Measurements from ENCODE around the gene BAK1.
"Not testable (repeated sequence)": the region's sequence is repeated elsewhere in the genome, so short reads cannot be mapped to it uniquely, and the experiment has no call there.

Gene BAK1

DNA sequence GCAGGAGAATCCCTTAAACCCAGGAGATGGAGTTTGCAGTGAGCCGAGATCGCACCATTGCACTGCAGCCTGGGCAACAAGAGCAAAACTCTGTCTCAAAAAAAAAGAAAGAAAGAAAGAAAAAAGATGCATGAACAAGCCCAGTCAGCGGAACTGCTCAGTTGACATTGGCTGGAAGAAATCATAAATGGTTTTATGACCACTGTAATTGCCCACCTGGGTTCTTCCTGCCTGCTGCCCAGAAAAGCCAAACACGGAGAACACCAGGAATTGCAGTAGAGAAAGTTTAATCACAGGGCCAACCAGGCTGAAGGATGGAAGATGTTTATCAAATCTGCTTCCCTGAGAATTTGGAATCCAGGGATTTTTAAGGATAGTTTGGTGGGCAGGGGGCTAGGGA, 22.7 kb downstream of the BAK1 start:
- H3K27me3 ChIP-seq (ENCODE audit: low read depth, low read length), result no peaks in the 10 kb centered on the region
- no peak overlapping the region for H3K27ac ChIP-seq (ENCODE audit: low read length)
- H2AFZ ChIP-seq (ENCODE audit: low read depth, low read length), result no peak overlapping the region
- TF ChIP-seq CTCF (IDR thresholded peaks at IDR 0.05; ENCODE audit: low read depth, low read length), result no peak
- TF ChIP-seq EZH2phosphoT487 (IDR thresholded peaks at IDR 0.05; ENCODE audit: low read depth), result no peak
- H3K79me2 ChIP-seq (ENCODE audit: low read length), result no peaks in the 10 kb centered on the region
- H3K9ac ChIP-seq (ENCODE audit: low read length), result no peak overlapping the region
- peaks cover 3% of the 10 kb centered on the region for H3K4me1 ChIP-seq (ENCODE audit: low read length)
- no peak overlapping the region for H3K4me3 ChIP-seq (ENCODE audit: low read length)
- H4K20me1 ChIP-seq (ENCODE audit: insufficient read depth, low read length), result no peaks in the 10 kb centered on the region
- no peak overlapping the region for H3K4me2 ChIP-seq (ENCODE audit: low read length)
- H3K36me3 ChIP-seq (replicated peaks; ENCODE audit: low read depth, low read length), result no peaks in the 10 kb centered on the region
- no peaks in the 10 kb centered on the region for H3K9me3 ChIP-seq (ENCODE audit: insufficient read depth, low read length)

GRCh38 chr6:33552883-33553282, 27.2 kb downstream of the BAK1 start:
- H3K9me3 ChIP-seq (ENCODE audit: insufficient read depth, low read length); H3K79me2 ChIP-seq (ENCODE audit: low read length); H3K36me3 ChIP-seq (replicated peaks; ENCODE audit: low read depth, low read length); H2AFZ ChIP-seq (ENCODE audit: low read depth, low read length); H3K9ac ChIP-seq (ENCODE audit: low read length); H3K27ac ChIP-seq (ENCODE audit: low read length); H3K4me3 ChIP-seq (ENCODE audit: low read length); H4K20me1 ChIP-seq (ENCODE audit: insufficient read depth, low read length); H3K4me2 ChIP-seq (ENCODE audit: low read length); H3K27me3 ChIP-seq (ENCODE audit: low read depth, low read length); H3K4me1 ChIP-seq (ENCODE audit: low read length): not testable (repeated sequence)

DNA sequence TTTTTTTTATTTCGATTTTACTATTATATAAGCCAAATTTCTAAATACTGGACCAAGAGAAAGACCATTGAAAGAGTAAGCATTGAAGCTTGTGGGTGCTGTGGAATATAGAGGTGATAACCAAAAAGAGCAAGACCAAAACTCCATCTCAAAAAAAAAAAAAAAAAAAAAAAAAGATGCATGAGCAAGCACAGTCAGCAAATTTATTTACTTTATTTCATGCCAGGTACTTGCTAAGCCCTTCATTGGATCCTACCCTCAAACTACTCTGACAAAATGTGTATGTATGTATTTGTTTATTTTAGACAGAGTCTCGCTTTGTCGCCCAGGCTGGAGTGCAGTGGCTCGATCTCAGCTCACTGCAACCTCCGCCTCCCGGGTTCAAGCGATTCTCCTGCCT, 27.8 kb downstream of the BAK1 start:
- Histone ChIP-seq H3K9me3 (ENCODE audit: insufficient read depth, low read length) (no peaks in the 10 kb centered on the region), H3K36me3 (replicated peaks; ENCODE audit: low read depth, low read length) (no peaks in the 10 kb centered on the region), H3K27me3 (ENCODE audit: low read depth, low read length) (no peaks in the 10 kb centered on the region)

GRCh38 chr6:33551538-33551937, 28.5 kb downstream of the BAK1 start:
- Histone ChIP-seq H4K20me1 (ENCODE audit: insufficient read depth, low read length) (no peaks in the 10 kb centered on the region), H3K36me3 (replicated peaks; ENCODE audit: low read depth, low read length) (no peaks in the 10 kb centered on the region), H3K4me3 (ENCODE audit: low read length) (no peak overlapping the region), H3K4me2 (ENCODE audit: low read length) (no peak overlapping the region), H3K27me3 (ENCODE audit: low read depth, low read length) (no peaks in the 10 kb centered on the region), H2AFZ (ENCODE audit: low read depth, low read length) (no peak overlapping the region), H3K9me3 (ENCODE audit: insufficient read depth, low read length) (no peaks in the 10 kb centered on the region), H3K27ac (ENCODE audit: low read length) (no peak overlapping the region), H3K4me1 (ENCODE audit: low read length) (no peaks in the 10 kb centered on the region), H3K9ac (ENCODE audit: low read length) (no peak overlapping the region), H3K79me2 (ENCODE audit: low read length) (no peaks in the 10 kb centered on the region)
- no peak for TF ChIP-seq CTCF (IDR thresholded peaks at IDR 0.05; ENCODE audit: low read depth, low read length)
- TF ChIP-seq EZH2phosphoT487 (IDR thresholded peaks at IDR 0.05; ENCODE audit: low read depth), result no peak

More for the DNA sequence above, 27.8 kb downstream of the BAK1 start:
- Histone ChIP-seq H3K27ac (ENCODE audit: low read length) (no peak overlapping the region), H3K79me2 (ENCODE audit: low read length) (no peaks in the 10 kb centered on the region), H3K9ac (ENCODE audit: low read length) (no peak overlapping the region), H3K4me3 (ENCODE audit: low read length) (no peak overlapping the region), H3K4me1 (ENCODE audit: low read length) (peaks cover 3% of the 10 kb centered on the region), H2AFZ (ENCODE audit: low read depth, low read length) (no peak overlapping the region), H4K20me1 (ENCODE audit: insufficient read depth, low read length) (no peaks in the 10 kb centered on the region), H3K4me2 (ENCODE audit: low read length) (no peak overlapping the region)
- no peak for TF ChIP-seq EZH2phosphoT487 (IDR thresholded peaks at IDR 0.05; ENCODE audit: low read depth)
- TF ChIP-seq CTCF (IDR thresholded peaks at IDR 0.05; ENCODE audit: low read depth, low read length), result no peak

GRCh38 chr6:33549896-33550295, 30.2 kb downstream of the BAK1 start:
- no peaks in the 10 kb centered on the region for H4K20me1 ChIP-seq (ENCODE audit: insufficient read depth, low read length)
- no peak for TF ChIP-seq CTCF (IDR thresholded peaks at IDR 0.05; ENCODE audit: low read depth, low read length)
- no peak for TF ChIP-seq EZH2phosphoT487 (IDR thresholded peaks at IDR 0.05; ENCODE audit: low read depth)
- H3K4me3 ChIP-seq (ENCODE audit: low read length), result no peak overlapping the region
- no peak overlapping the region for H3K4me2 ChIP-seq (ENCODE audit: low read length)
- H3K79me2 ChIP-seq (ENCODE audit: low read length), result no peaks in the 10 kb centered on the region
- no peaks in the 10 kb centered on the region for H3K27me3 ChIP-seq (ENCODE audit: low read depth, low read length)
- no peaks in the 10 kb centered on the region for H3K36me3 ChIP-seq (replicated peaks; ENCODE audit: low read depth, low read length)
- no peak overlapping the region for H3K9ac ChIP-seq (ENCODE audit: low read length)
- H2AFZ ChIP-seq (ENCODE audit: low read depth, low read length), result no peak overlapping the region
- H3K9me3 ChIP-seq (ENCODE audit: insufficient read depth, low read length), result no peaks in the 10 kb centered on the region
- H3K4me1 ChIP-seq (ENCODE audit: low read length), result no peaks in the 10 kb centered on the region
- no peak overlapping the region for H3K27ac ChIP-seq (ENCODE audit: low read length)
